Measurements from ENCODE around the gene ASB4. TPM values are rescaled to one million over a fixed set of nuclear protein-coding genes. Genes with fewer than 3 reads are reported as not detected.

Gene ASB4
- polyA plus RNA-seq, 12 donors: 10.5 to 42.6 (median 33.8) TPM; not detected in 1

Other genes starting within 250 kb of the ASB4 start
- gene PON1, start 161.4 kb upstream of the ASB4 start, polyA plus RNA-seq (ENCODE audit: insufficient read length in 12 of 12): 1 to 10 TPM in 1 of 12 donors, under 1 TPM in 9, not detected in 2; 0.35 to 1.3 (median 0.50) TPM
- gene PON3, start 89.6 kb upstream of the ASB4 start, polyA plus RNA-seq (ENCODE audit: insufficient read length in 12 of 12): 10 to 100 TPM in 1 of 12 donors, 1 to 10 TPM in 9, not detected in 2; 3.0 to 13.5 (median 4.8) TPM
- 100 to 1,000 TPM in 7 of 12 donors, 10 to 100 TPM in 4, not detected in 1; 68.1 to 197 (median 124) TPM for gene PON2, start 50.9 kb upstream of the ASB4 start, polyA plus RNA-seq (ENCODE audit: insufficient read length in 12 of 12)
- 10 to 100 TPM in 10 of 12 donors, 1 to 10 TPM in 1, not detected in 1; 9.9 to 26.3 (median 15.3) TPM for gene PDK4, start 110.6 kb downstream of the ASB4 start, polyA plus RNA-seq (ENCODE audit: insufficient read length in 12 of 12)

Measured in muscle of arm (tissue), 12 donors.